Ovary (tissue), 9 donors: ENCODE measurements around the gene CDK2AP2. TPM values are rescaled to one million over a fixed set of nuclear protein-coding genes. Genes with fewer than 3 reads are reported as not detected.
A peak's percentile ranks its signal among the peaks of the same experiment; 100 is the strongest.

Experiments
- DNase-seq, 5 donors: peaks; one replicate each; pipeline ENCODE4 v3.0.0-alpha.2; 2019 to 2020
- H3K27ac ChIP-seq, 2 donors: fragments of 200-600 bp; one replicate each; pipeline versions ENCODE4 v1.5.1 to v1.8.0; 2019 to 2022
- H3K27me3 ChIP-seq: fragments of 200-600 bp; one replicate; pipeline ENCODE4 v1.8.0; 2022
- H3K36me3 ChIP-seq: fragments of 200-600 bp; sonication (generic); one replicate; pipeline ENCODE4 v1.5.1; 2019
- H3K4me1 ChIP-seq: one replicate; pipeline ENCODE4 v1.8.1; 2013; ENCODE audit warnings: mild to moderate bottlenecking, moderate library complexity; ENCODE audit not compliant: insufficient read depth
- H3K4me3 ChIP-seq: fragments of 200-600 bp; sonication (generic); one replicate; pipeline ENCODE4 v1.5.1; 2017
- H3K9me3 ChIP-seq, 2 donors: fragments of 200-600 bp in 1 of 2; sonication (generic) in 1 of 2; one replicate each; pipeline versions ENCODE4 v1.5.1 to v1.8.1; 2013 to 2019; ENCODE audit warnings: mild to moderate bottlenecking in 1 of 2, moderate library complexity in 1 of 2
- EP300 ChIP-seq: sonication (generic); formaldehyde crosslinking; IDR thresholded peaks from one replicate; pipeline ENCODE4 v1.6.1; 2017; ENCODE audit warnings: antibody characterized with exemption
- POLR2A ChIP-seq: fragments of 450-650 bp; IDR thresholded peaks from one replicate; pipeline ENCODE4 v1.6.1; 2017; ENCODE audit warnings: antibody characterized with exemption, mild to moderate bottlenecking, moderate library complexity
- WGBS, 3 donors: extraction: QIAGEN DNeasy Blood & Tissue Kit in 1 of 3; methylation state at CpG; one replicate each; pipeline versions ENCODE4 v1.1.5 to v1.1.7; 2013 to 2017; 5-methylcytosine and 5-hydroxymethylcytosine counted together
- intact Hi-C, 4 donors: fragments of 100-400 bp; cut with DNase I; formaldehyde crosslinking; loops; one replicate each; pipeline versions ENCODE4 v1.11.0 to v1.15.1; 2022 to 2023
- polyA plus RNA-seq, 2 donors: library from polyadenylated mRNA; stranded (reverse); fragments of 200-250 nt in 1 of 2; fragments of 350-450 nt in 1 of 2; fragmentation: Illumina TruSeq in 1 of 2; extraction: RNeasy Lipid Tissue Mini Kit (QIAGEN cat#74804) in 1 of 2; gene quantifications; one replicate each; pipeline ENCODE4 v1.2.3, GENCODE V29; 2013 to 2014
- total RNA-seq, 7 donors: library from RNA; depleted of rRNA in 2 of 7; stranded (reverse); fragments of >200 nt in 2 of 7; fragmentation: NEBNext Ultra II Directional in 3 of 7; extraction: Animal tissue kit (Norgen Biotek cat#: 25700) in 3 of 7; gene quantifications; one replicate each; pipeline versions ENCODE4 v1.1.0 to v1.2.4, GENCODE V29; 2016 to 2023
- TF ChIP-seq, protein P1 (sequence below), 3 donors: fragments of 450-650 bp in 2 of 3; fragments of 200-600 bp in 1 of 3; IDR thresholded peaks; one replicate each; pipeline versions ENCODE4 v1.5.1 to v1.8.0; 2016 to 2022; ENCODE audit warnings: antibody characterized with exemption in 3 of 3, mild to moderate bottlenecking in 1 of 3
- donor health status: DM: no; HTN: no; CAD: no; lungs with moderate emphysema.
- donor health status: DM: no; HTN: no; CAD: no.
- donor health status: Bipolar disorder and iron deficiency.
- donor health status: DM: yes; HTN: yes; CAD: no.
- donor health status: DM: no; HTN: no; CAD: no.
- donor health status: DM: yes; HTN: yes; CAD: no.

The CDK2AP2 gene
- total and polyA plus RNA-seq, 9 donors, result 3.8 to 66.1 (median 34.6) TPM

DNA sequence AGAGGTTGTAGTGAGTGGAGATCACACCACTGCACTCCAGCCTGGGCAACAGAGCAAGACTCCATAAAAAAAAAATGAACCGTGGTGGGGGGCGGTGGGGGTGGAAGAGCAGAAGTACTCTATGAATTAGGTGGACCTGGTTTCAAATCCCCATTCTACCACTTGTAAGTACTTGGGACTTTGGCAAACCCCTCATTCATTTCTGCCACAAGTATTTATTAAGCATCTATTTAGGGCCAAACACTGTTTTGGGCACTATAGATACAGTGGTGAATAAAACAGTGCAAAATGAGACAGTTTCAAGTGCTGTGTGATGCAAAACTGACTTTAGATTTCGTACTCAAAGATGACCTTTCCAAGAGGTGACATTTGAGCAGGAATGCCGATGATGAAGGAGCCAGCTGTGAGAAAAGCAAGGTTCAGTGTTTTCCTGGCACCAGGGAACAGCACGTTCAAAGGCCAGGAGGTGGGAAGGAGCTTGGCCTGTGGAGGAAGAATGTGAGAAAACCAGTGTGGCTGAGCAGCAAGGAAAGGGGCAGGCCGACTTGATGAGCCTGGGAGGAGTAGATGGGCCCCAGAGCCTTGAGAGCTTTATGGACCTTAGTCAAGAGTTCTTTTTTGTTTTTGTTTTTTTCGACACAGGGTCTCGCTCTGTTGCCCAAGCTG, 37.5 kb downstream of the CDK2AP2 start:
- intact Hi-C loops, result no loop called here
- WGBS, 3 donors, result 66 to 75% (median 74%) methylated on average over 8 of the region's 8 CpGs
- H3K36me3 ChIP-seq, result no peaks in the 10 kb centered on the region
- peaks cover 7% of the 10 kb centered on the region for H3K4me1 ChIP-seq
- H3K4me3 ChIP-seq, result no peak overlapping the region
- H3K27ac ChIP-seq, result no peak overlapping the region
- no peaks in the 10 kb centered on the region for H3K27me3 ChIP-seq
- TF ChIP-seq, protein P1, sequence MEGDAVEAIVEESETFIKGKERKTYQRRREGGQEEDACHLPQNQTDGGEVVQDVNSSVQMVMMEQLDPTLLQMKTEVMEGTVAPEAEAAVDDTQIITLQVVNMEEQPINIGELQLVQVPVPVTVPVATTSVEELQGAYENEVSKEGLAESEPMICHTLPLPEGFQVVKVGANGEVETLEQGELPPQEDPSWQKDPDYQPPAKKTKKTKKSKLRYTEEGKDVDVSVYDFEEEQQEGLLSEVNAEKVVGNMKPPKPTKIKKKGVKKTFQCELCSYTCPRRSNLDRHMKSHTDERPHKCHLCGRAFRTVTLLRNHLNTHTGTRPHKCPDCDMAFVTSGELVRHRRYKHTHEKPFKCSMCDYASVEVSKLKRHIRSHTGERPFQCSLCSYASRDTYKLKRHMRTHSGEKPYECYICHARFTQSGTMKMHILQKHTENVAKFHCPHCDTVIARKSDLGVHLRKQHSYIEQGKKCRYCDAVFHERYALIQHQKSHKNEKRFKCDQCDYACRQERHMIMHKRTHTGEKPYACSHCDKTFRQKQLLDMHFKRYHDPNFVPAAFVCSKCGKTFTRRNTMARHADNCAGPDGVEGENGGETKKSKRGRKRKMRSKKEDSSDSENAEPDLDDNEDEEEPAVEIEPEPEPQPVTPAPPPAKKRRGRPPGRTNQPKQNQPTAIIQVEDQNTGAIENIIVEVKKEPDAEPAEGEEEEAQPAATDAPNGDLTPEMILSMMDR (IDR thresholded peaks at IDR 0.05), result no peak
- TF ChIP-seq POLR2A (no peak), EP300 (no peak)
- no peaks in the 10 kb centered on the region for H3K9me3 ChIP-seq
- DNase-seq, result no peak

DNA sequence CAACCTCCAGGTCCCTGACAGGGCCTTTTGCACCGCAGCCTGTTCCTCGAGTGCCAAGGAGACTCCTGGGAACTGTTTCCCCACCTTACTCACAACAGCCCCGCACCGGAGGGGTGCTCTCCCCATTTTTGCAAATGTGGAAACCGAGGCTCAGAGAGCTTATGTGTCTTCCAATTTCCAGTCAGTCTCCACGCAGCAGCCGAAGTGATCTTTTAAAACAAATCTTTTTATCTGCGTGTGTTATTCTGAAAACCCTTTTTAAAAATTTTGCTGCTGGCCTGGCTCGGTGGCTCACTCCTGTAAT, 38.5 kb downstream of the CDK2AP2 start:
- TF ChIP-seq POLR2A (no peak), EP300 (no peak)
- TF ChIP-seq, protein P1 (IDR thresholded peaks at IDR 0.05), result no peak
- no peak for DNase-seq
- no peaks in the 10 kb centered on the region for H3K9me3 ChIP-seq
- H3K27ac ChIP-seq, result peak overlapping the region; percentile 11 to 84
- H3K4me3 ChIP-seq, result peak overlapping the region; percentile 93
- intact Hi-C loops, result loop anchor here in 2 of 4 donors (1.0 to 5.0 kb wide), 2 partner anchors 66 to 72 kb away; no protein-coding TSS in a partner anchor
- H3K4me1 ChIP-seq, result peaks cover 7% of the 10 kb centered on the region
- 2 to 4% (median 3%) methylated on average over 9 of the region's 9 CpGs for WGBS, 3 donors
- no peaks in the 10 kb centered on the region for H3K36me3 ChIP-seq
- no peaks in the 10 kb centered on the region for H3K27me3 ChIP-seq

DNA sequence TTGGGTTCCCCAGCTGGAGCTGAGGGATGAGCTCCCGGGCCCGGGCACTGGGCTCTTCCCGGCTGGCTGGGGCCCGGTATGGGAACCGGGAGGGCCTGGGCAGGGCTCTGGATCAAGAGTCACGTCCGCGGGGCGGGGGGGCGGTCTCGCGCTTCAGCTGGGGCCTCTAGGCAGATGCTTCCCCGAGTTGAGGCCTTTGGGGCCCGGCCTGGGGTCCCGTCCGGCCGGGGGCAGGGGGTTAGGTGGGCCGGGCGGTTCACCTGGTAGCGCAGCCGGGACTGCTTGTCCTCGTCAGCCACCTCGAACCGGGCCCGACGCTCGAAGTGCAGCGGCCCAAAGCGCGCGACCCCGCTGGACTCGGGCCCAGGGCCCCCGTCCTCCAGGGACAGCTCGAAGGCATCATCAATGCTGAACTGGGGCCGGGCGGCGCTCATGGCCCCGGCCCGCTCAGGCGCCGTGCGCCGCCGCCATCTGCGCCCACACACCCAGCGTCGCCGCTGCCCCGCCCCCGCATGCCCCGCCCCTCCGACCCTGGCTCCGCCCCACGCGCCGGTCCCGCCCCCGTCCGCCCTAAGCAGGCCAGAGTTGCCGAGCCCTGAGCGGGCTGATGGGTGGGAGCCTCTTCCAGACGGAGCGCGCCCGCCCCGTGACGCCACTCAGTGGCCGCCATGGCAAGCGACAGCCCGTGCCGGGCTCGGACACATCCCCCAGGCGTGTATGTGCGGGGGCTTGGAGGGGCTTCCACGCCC, 39.0 kb downstream of the CDK2AP2 start, which contains the start of gene TMEM134:
TMEM134 (minus strand) TSS at position 493 of the 749 bp plus-strand sequence; CDS start at position 434, 59 bp downstream.
- intact Hi-C loops, result loop anchor here in 2 of 4 donors (1.0 to 5.0 kb wide), 2 partner anchors 66 to 72 kb away; no protein-coding TSS in a partner anchor
- H3K4me1 ChIP-seq, result peaks cover 7% of the 10 kb centered on the region
- H3K27me3 ChIP-seq, result no peaks in the 10 kb centered on the region
- H3K36me3 ChIP-seq, result no peaks in the 10 kb centered on the region
- no peaks in the 10 kb centered on the region for H3K9me3 ChIP-seq
- DNase-seq, result peak; percentile 90 to 94 (median 93)
- TF ChIP-seq, protein P1 (IDR thresholded peaks at IDR 0.05), result peak in 2 of 3 donors; percentile 46 to 49
- TF ChIP-seq EP300, result no peak
- peak; percentile 51 for TF ChIP-seq POLR2A
- H3K4me3 ChIP-seq, result peak within 1 kb of the TSS; percentile 93
- peak within 1 kb of the TSS; percentile 37 to 84 for H3K27ac ChIP-seq
- WGBS, 3 donors, result 1 to 2% (median 1%) methylated on average over 33 to 76 of the region's 76 CpGs

DNA sequence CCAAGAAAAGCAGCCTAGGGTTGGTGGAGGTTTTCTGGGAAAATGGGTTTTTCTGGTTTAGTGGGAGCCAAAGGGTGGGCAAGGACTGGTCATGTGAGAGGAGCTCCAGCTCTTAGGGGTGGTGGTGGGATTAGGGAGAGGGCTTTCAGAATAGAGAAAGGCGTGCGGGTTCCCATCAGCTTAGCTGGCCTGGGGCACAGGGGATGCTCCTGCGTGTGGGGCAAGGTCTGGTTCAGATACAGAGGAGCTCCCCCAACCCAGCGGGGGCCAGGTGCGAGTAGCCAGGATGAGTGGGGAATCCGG, 39.6 kb downstream of the CDK2AP2 start:
- H3K4me1 ChIP-seq, result peaks cover 7% of the 10 kb centered on the region
- intact Hi-C loops, result loop anchor here in 1 of 4 donors (5.0 kb wide), 1 partner anchor 71 kb away; no protein-coding TSS in a partner anchor

More for the DNA sequence above, 39.6 kb downstream of the CDK2AP2 start:
- Histone ChIP-seq H3K36me3 (no peaks in the 10 kb centered on the region), H3K4me3 (peak overlapping the region; percentile 93), H3K27ac (peak overlapping the region; percentile 37 to 84), H3K27me3 (no peaks in the 10 kb centered on the region), H3K9me3 (no peaks in the 10 kb centered on the region)
- WGBS, 3 donors, result 2 to 3% (median 3%) methylated on average over 6 of the region's 6 CpGs
- DNase-seq, result no peak
- TF ChIP-seq POLR2A (no peak), EP300 (no peak)
- TF ChIP-seq, protein P1 (IDR thresholded peaks at IDR 0.05), result no peak
